Mammary epithelial cell (primary cell): ENCODE data around the gene SCCPDH.

Experiments
- CTCF ChIP-seq, 2 donors: IDR thresholded peaks in 1 of 2; conservative IDR thresholded peaks in 1 of 2; 2 replicates each; pipeline ENCODE4 v1.5.1; 2011 to 2012; ENCODE audit warnings: inconsistent platforms in 2 of 2, low read length in 2 of 2, mild to moderate bottlenecking in 2 of 2, control low read depth in 1 of 2, low read depth in 1 of 2; ENCODE audit not compliant: insufficient read depth in 1 of 2; ENCODE audit errors: extremely low read depth in 1 of 2
- EZH2 ChIP-seq: IDR thresholded peaks from 2 replicates; pipeline ENCODE4 v1.6.1; 2012; ENCODE audit warnings: low read length, inconsistent platforms, borderline replicate concordance

- no peak for TF ChIP-seq CTCF (conservative IDR thresholded peaks at IDR 0.05 in 1 of 2, IDR thresholded peaks at IDR 0.05 in 1 of 2; ENCODE audit: extremely low read depth in 1 of 2, insufficient read depth in 1 of 2, low read depth in 1 of 2, low read length in 2 of 2)
- TF ChIP-seq EZH2, result no peak
Observed at GRCh38 chr1:246681900-246682895, 42.0 kb upstream of the SCCPDH start.
